SU-DHL-6 (cell line): ENCODE measurements around the gene ERBB4.

ENCODE experiments used
- H2AFZ ChIP-seq: fragments of 200-600 bp; sonication (generic); 2 replicates; pipeline ENCODE4 v1.6.1; 2014; ENCODE audit warnings: low read depth, mild to moderate bottlenecking, moderate library complexity, mixed read lengths, antibody characterized with exemption, low read length; ENCODE audit not compliant: severe bottlenecking
- H3F3A ChIP-seq: fragments of 200-600 bp; shearing (Covaris generic); 2 replicates; pipeline ENCODE4 v1.6.0; 2016; ENCODE audit warnings: antibody characterized with exemption, mild to moderate bottlenecking; ENCODE audit not compliant: insufficient read depth
- H3K27ac ChIP-seq: fragments of 200-600 bp; sonication (generic); 2 replicates; pipeline ENCODE4 v1.5.1; 2016; ENCODE audit warnings: low read depth, mild to moderate bottlenecking, low read length, moderate library complexity, mixed read lengths
- H3K27me3 ChIP-seq: fragments of 200-600 bp; sonication (generic), shearing (Covaris generic); 2 replicates; pipeline ENCODE4 v1.6.0; 2014; ENCODE audit warnings: mild to moderate bottlenecking, low read length
- H3K36me3 ChIP-seq: fragments of 200-600 bp; sonication (generic); 2 replicates; pipeline ENCODE4 v1.6.1; 2014; ENCODE audit warnings: mild to moderate bottlenecking, low read length, mixed read lengths
- H3K4me2 ChIP-seq: fragments of 300-600, 200-600 bp; shearing (Covaris generic), sonication (generic); 2 replicates; pipeline ENCODE4 v1.6.0; 2014; ENCODE audit warnings: low read length, low read depth, mild to moderate bottlenecking; ENCODE audit not compliant: poor library complexity, severe bottlenecking
- H3K4me3 ChIP-seq: fragments of 200-600 bp; sonication (generic); 2 replicates; pipeline ENCODE4 v1.5.1; 2014; ENCODE audit warnings: antibody characterized with exemption, low read length, mild to moderate bottlenecking, mixed read lengths; ENCODE audit not compliant: insufficient read depth, poor library complexity, severe bottlenecking
- H3K79me2 ChIP-seq: fragments of 200-600 bp; sonication (generic); 2 replicates; pipeline ENCODE4 v1.6.1; 2014; ENCODE audit warnings: mild to moderate bottlenecking, low read length, moderate library complexity; ENCODE audit not compliant: insufficient read depth
- H3K9ac ChIP-seq: fragments of 200-600 bp; sonication (generic); 2 replicates; pipeline ENCODE4 v1.7.0; 2014; ENCODE audit warnings: mild to moderate bottlenecking, low read length
- H3K9me2 ChIP-seq: fragments of 200-600 bp; sonication (generic); replicated peaks from 2 replicates; pipeline ENCODE4 v1.6.1; 2014; ENCODE audit warnings: low read length; ENCODE audit not compliant: insufficient read depth
- H3K9me3 ChIP-seq: fragments of 200-600 bp; sonication (generic); 2 replicates; pipeline ENCODE4 v1.6.1; 2014; ENCODE audit warnings: low read length, mixed read lengths; ENCODE audit not compliant: insufficient read depth
- H4K20me1 ChIP-seq: fragments of 200-600 bp; sonication (generic); 2 replicates; pipeline ENCODE4 v1.6.1; 2014; ENCODE audit warnings: low read depth, mild to moderate bottlenecking, antibody characterized with exemption, low read length, moderate library complexity, mixed read lengths
- CTCF ChIP-seq: fragments of 200-600 bp; sonication (generic); IDR thresholded peaks from one replicate; pipeline ENCODE4 v1.5.1; 2017; ENCODE audit warnings: antibody characterized with exemption, mild to moderate bottlenecking, low read length, moderate library complexity; ENCODE audit not compliant: insufficient read depth, poor library complexity, severe bottlenecking
- EZH2phosphoT487 ChIP-seq: fragments of 200-600 bp; sonication (generic), shearing (Covaris generic); conservative IDR thresholded peaks from 2 replicates; pipeline ENCODE4 v1.6.1; 2018; ENCODE audit warnings: mild to moderate bottlenecking, antibody characterized with exemption, low read length, moderate library complexity, mixed read lengths

ERBB4 gene

GRCh38 chr2:212532087-212532486, 6.5 kb downstream of the ERBB4 start:
- no peaks in the 10 kb centered on the region for H3F3A ChIP-seq
- no peak overlapping the region for H3K9ac ChIP-seq
- H3K27ac ChIP-seq = no peak overlapping the region
- TF ChIP-seq EZH2phosphoT487 (no peak), CTCF (no peak)
- no peaks in the 10 kb centered on the region for H3K79me2 ChIP-seq
- no peaks in the 10 kb centered on the region for H3K9me3 ChIP-seq
- H3K36me3 ChIP-seq = no peaks in the 10 kb centered on the region
- H3K4me2 ChIP-seq = no peak overlapping the region
- H2AFZ ChIP-seq = no peak overlapping the region
- no peak overlapping the region for H3K4me3 ChIP-seq
- no peaks in the 10 kb centered on the region for H4K20me1 ChIP-seq
- no peaks in the 10 kb centered on the region for H3K9me2 ChIP-seq
- H3K27me3 ChIP-seq = no peaks in the 10 kb centered on the region

GRCh38 chr2:212531499-212531898, 7.1 kb downstream of the ERBB4 start:
- Histone ChIP-seq H3K79me2 (no peaks in the 10 kb centered on the region), H3K27ac (no peak overlapping the region), H3K9me3 (no peaks in the 10 kb centered on the region), H3F3A (no peaks in the 10 kb centered on the region), H3K36me3 (no peaks in the 10 kb centered on the region), H2AFZ (no peak overlapping the region), H3K4me2 (no peak overlapping the region), H3K27me3 (no peaks in the 10 kb centered on the region), H4K20me1 (no peaks in the 10 kb centered on the region), H3K9me2 (no peaks in the 10 kb centered on the region), H3K9ac (no peak overlapping the region), H3K4me3 (no peak overlapping the region)
- no peak for TF ChIP-seq CTCF
- no peak for TF ChIP-seq EZH2phosphoT487

GRCh38 chr2:212530991-212531390, 7.6 kb downstream of the ERBB4 start:
- Histone ChIP-seq H3K9ac (no peak overlapping the region), H3K79me2 (no peaks in the 10 kb centered on the region), H3K36me3 (no peaks in the 10 kb centered on the region), H2AFZ (no peak overlapping the region), H3K4me3 (no peak overlapping the region), H3K9me2 (no peaks in the 10 kb centered on the region), H3K27ac (no peak overlapping the region), H3K4me2 (no peak overlapping the region), H3K9me3 (no peaks in the 10 kb centered on the region), H3K27me3 (no peaks in the 10 kb centered on the region), H3F3A (no peaks in the 10 kb centered on the region), H4K20me1 (no peaks in the 10 kb centered on the region)
- TF ChIP-seq CTCF = no peak
- no peak for TF ChIP-seq EZH2phosphoT487

GRCh38 chr2:212530373-212530772, 8.2 kb downstream of the ERBB4 start:
- H3K36me3 ChIP-seq = no peaks in the 10 kb centered on the region
- H3K79me2 ChIP-seq = no peaks in the 10 kb centered on the region
- no peaks in the 10 kb centered on the region for H3K9me3 ChIP-seq
- no peak overlapping the region for H3K27ac ChIP-seq
- no peak overlapping the region for H3K4me3 ChIP-seq
- no peaks in the 10 kb centered on the region for H3K27me3 ChIP-seq
- H3K9me2 ChIP-seq = no peaks in the 10 kb centered on the region
- H3F3A ChIP-seq = no peaks in the 10 kb centered on the region
- H3K9ac ChIP-seq = no peak overlapping the region
- no peak overlapping the region for H3K4me2 ChIP-seq
- no peaks in the 10 kb centered on the region for H4K20me1 ChIP-seq
- no peak overlapping the region for H2AFZ ChIP-seq
- TF ChIP-seq EZH2phosphoT487 = no peak
- TF ChIP-seq CTCF = no peak
